EH (cell line): ENCODE data around the gene KLHDC8B.

Source experiments
- DNase-seq: peaks from one replicate; pipeline ENCODE4 v3.0.0-alpha.2; 2015; ENCODE audit warnings: low read depth

KLHDC8B gene

DNA sequence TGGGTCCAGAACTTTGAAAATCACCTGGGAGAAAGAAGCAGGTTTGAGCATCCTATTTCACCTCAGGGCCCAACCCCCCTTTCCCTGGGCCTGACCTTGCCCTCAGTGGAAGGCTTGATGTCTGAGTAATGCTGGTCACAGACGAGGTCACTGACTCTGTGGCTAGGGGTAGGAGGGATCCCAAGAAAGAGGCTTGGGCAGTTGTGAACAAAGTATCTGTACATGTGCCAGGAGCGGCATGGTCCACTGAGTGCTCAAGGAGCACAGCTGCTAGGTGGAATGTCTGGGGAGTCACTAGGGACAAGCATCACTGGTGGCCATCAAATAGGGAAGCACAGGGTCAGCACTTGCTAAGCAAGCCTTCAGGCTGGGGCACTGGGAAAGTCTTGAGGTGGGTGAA lies 12.6 kb upstream of the KLHDC8B start:
- DNase-seq: no peak

DNA sequence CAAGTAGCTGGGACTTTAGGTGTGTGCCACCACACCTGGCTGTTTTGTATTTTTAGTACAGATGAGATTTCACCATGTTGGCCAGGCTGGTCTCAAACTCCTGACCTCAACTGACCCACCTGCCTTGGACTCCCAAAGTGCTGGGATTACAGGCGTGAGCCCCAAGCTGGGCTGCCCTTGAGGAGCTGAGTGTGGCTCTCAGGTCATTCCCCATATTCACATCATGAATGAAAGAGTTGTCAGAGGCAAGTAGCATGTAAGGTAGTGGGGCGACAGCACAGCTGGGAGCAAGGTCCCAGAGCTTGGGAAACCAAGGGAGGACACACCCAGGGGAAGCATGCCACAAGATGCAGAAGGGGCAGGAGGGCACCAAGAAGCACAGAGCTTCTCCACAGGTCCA lies 10.2 kb upstream of the KLHDC8B start:
- DNase-seq: no peak

DNA sequence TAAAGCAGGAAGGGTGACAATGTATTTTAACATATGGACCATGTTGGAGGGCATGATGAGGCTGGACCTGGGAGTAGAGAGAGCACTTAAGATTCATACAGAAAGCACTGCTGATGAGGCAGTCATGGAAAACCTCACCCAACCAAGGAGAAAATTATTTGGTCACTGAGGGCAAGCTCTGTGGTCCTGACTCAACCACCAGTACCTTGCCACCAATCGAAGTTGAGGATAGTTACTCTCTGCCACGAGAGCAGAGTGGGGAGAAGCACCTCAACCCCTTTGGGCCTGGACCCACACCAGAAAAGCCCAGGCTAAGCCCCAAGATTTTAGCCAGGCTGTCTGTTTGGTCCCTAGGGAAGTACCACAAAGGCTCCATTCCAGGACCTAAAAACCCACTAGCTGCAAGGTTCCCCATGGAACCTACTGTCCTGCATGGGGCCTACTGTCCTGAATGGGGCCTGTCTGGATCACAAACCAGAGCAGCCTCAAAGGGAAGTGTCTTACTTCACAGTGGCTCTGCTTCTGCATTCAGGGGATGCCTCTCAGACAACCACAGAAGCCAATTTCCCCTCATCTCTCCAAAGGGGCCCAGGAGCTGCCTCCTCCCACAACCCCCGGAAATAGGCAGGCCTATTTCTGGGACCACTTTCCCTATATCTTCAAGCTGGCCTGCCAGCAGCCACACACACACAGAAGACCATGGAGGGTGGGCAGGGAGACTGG lies 9.4 kb upstream of the KLHDC8B start:
- no peak for DNase-seq

DNA sequence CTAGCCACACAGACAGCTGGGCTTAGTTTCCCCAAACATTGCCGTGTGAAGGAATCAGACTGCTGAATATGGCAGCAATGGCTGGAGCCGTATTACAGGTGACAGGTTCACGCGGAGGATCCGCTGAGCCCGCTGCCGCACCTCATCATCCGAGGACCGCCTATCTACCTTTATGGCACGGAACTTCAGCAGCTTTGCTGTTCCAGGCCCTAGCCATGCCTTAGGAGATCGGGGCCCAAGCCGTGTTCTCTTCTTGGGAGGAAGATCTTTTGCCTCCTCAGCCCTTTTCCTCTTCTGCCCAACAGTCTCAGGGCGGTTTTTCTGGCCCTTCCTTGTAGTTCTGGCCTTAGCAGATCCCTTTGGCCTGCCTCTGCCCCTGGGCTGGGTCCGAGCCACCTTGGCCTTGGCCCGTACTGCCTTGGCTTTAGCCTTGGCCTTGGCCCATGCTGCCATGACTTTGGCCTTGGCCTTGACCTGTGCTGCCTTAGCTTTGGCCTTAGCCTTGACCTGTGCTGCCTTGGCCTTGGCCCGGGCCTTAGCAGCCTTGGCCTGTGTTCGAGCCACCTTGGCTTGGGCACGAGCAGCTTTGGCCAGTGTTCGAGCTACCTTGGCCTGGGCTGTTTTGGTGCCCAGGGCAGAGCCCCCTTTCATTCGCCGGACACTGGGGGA lies 8.5 kb upstream of the KLHDC8B start:
- no peak for DNase-seq

DNA sequence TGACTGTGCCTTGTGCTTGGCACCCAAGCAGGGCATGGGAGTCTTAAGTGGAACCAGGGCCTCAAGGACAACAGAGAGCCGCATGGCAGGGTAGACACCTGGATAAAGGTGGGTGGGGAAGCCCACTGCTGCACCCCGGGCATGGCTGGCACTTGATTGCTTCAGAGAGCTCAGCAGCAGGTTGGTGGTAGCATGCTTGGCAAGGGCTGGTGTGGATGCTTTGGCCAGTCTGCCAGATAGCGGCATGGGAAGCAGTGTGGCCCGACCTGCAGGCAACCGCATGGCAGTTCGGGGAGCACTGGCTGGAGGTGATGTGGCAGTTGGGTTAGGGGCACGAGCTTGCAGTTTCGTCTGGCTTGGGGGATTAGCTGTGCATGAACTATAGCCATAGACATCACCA lies 7.8 kb upstream of the KLHDC8B start:
- no peak for DNase-seq

DNA sequence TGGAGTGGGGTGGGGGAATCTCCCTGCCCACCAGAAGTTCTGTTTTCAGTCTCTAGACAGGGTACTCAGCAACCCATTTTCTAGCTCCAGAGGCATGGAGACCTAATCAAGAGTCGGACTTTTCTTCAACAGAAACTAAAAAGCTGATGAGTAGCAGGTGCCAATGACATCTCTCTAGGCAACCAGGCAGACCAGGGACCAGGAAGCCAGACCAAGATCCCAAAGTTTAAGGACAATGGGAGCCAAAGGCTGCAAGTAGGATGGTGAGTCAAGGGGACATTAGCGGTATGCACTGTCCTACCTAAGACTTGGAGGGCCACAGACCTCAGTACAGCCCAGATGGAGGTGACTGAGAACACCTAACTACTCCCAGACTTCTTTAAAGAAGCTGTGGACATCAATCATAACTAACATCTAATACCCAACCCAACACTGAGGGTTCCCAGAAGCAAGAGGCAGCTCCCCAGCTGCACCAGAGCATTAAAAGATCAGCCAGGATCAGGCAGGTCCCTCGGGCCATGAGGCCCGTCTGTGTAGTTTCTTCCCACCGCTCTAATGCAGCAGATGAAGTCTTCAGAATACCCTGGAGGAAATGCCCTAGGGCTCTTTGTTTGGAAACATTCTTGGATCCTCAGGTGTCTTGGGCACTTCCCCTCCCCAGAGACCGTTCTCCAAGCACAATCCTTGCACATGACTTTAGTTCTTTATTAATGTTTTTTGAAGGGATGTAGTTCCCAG lies 6.2 kb upstream of the KLHDC8B start:
- peak; percentile 11 for DNase-seq

DNA sequence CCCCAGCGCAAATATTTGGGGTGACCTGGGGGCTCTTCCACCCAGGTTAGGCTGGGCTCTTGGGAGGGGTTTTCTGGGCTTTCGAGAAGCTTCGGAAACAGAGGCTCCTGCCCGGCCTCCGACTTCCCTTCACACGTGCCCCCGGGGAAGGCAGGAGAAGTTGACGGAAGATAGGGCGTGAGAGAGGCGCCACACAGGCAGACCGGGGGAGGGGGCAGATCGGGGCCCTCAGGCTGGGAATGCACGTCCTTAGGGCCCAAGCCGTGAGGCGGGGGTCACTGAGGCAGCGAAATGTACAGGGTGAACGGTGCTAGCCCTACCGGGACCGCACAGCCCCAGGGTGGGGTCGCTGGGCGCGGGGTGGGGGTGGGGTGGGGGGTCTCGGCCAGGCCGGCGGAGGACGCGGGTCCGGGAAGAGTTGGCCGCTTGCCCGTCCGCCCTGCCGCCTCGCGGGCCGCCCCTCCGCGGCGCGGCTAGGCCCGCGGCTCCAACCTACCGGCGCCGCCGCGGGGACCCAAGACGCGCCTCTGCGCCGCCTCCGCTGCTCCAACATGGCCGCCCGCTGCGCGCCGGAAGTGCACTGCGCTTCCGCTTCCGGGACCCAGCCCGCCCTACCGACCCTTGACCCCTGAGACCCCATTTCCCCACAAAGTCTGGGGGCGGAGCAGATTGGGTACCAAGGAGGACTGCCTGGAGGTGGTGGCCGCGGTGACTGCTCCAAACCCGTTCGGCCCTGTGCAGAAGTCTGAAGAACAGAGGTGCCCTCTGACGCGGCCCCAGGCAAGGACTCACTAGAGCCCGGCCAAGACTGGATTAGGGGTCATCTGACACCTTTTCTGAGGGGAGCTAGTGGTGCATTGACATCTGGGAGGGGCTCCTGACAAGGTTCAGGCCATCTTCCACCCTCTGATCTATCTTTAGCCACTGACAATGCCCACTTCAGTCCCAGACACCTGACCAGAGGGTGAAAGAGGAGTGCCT lies 5.3 kb upstream of the KLHDC8B start, which contains the start of gene CCDC71:
Gene CCDC71, minus strand, starts transcription at position 561 of the 981 bp plus-strand sequence. CDS start 2,123 bp downstream, outside the sequence.
- DNase-seq: peak; percentile 68

DNA sequence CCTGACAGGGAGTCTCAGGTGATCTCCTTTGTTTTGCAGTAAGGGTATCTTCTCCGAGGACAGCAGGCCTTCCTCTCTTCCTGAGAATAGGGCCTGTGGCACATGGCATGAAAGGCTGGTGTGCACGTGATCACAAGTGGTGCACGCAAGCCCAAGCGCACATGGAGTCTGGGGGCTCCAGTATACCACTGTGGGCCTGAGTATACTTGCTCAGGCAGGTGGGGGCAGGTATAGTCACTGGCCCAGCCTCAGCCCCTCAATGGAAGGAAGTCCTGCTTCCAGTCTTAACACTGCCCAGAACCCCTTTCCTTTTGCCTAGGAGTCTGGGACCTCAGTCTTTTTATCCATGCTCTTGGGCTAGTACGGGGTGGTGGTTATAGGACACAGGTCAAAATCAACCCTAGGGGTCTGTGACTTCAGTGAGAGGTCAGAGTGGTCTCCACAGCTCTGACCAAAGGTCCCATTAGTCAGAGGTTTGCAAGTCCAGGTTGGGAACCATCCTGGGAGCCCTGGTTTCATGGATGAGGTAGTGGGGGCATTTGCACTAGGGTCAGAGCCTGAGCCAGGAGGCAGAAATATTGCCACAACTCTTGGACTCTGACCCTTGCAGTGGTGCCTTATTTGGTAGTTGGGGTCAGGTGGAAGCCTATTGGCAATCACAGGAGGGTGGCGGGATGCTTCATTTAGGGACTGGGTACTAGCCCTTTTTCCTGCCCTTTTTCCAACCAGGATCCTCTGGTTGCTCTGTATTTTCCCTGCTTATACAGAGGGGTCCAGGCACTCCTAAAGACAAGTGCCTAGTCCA lies 4.4 kb upstream of the KLHDC8B start:
- no peak for DNase-seq

DNA sequence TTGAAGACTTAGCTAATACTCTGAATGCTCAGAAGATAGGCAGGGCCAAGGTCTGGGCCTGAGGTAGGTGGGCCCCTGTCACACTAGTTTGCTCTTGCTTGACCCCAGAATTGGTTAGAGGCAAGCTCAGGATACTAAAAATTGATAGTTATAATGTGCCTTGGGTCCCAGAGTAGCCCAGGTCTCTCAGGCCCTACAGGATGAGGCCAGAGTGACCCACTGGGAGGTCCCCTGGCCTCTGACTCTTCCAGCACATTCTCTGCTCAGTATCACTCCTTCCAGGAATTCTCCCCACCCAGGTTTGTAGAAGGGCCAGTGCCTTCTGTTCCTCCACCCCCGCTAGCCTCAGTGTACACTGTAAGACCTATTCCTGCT lies 667 bp upstream of the KLHDC8B start:
- no peak for DNase-seq

DNA sequence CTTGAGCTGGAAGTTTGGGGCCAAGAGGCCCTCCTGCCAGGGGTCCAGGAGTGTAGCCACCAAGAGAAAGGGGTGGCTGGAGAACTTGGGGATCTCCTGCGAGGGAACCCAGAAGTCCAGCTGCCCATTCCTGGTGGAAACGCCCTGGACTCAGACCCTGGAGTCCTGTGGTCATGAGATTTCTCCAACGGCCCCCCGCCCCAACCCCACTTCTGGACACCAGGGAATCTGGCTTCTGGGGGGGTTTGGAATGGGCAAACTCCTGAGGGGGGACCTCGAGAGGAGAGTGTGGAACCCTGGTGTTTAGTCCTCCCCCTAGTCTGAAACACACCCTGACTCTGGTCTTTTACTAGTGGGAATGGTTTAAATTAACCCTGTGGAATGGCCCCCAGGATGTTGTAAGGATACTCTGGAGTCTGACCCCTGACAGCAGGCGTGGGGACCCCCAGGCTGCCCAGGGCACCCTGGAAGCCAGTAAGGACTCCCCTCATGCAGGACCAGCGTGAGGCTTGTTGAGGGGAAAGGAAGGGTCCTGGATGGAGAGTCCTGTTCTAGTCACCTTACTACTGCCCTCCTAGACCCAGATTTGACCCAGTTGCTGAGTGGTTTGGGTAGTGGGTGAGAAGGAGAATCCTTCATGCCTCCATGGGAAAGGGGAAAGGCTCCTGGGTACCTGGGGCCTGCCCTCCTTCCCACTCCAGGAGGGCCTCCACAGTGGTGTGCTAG lies 540 bp downstream of the KLHDC8B start:
- DNase-seq: peak; percentile 6

DNA sequence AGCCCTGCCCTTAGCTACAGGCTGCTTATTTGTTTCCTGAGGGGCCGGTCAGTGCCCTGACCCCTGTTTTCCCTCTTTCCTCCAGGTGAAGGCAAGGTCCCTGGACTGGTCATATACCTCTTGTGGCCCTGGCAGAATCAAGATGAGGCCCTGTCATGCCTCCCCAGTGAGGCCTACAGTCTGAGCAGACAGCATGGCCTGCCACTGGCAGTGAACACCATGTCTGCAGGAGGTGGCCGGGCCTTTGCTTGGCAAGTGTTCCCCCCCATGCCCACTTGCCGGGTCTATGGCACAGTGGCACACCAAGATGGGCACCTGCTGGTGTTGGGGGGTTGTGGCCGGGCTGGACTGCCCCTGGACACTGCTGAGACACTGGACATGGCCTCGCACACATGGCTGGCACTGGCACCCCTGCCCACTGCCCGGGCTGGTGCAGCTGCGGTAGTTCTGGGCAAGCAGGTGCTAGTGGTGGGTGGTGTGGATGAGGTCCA lies 1.2 kb downstream of the KLHDC8B start:
- no peak for DNase-seq

DNA sequence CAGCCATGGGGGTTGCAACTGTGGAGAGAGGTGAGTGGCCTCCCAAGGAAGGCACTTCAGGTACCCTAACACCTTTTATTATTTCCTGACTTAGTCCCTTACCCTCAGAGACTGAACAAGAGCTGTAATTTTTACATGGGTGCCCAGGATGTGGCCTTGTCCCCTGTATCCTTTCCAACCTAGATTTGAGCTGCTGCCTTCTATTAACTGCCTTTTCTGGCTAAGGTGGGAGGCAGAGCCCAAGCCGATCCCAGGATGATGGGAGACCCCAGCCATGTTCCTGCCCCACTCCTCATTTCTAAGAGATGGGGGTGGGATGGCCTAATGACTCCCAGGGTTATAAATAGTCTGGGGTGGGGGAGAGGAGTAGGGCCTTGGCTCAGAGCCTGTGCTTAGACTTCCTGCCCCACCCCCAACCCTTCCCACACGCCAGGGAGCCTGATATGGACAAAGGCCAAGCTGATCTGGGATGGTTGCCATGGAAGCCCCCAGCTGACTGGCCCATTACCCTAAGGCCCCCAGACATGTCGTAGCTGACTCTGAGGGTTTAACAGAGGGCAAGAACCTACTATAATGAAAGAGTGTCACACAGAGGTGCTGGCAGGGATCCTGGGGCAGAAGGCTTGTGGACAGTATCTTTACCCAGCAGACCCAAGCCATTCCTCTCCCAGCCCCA lies 1.9 kb downstream of the KLHDC8B start:
- DNase-seq: peak; percentile 66

DNA sequence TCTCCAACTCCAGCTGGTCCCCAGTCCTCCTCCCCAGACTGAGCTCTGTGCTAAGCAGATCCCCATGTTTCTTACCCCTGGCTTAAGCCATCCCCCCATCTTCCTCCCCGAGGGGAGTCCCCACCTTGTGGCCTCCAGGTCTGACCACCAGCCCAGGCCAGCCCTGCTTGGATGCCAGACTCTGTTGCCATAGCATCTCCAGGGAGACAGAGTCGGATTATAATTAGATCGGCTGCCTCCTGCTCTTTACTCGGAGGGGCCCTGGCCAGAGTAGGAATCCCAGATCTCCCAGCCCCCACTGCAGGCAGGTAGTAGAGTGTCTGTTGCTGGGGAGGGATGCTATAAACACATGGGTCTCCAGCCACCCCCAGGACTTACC lies 2.4 kb downstream of the KLHDC8B start:
- DNase-seq: no peak

DNA sequence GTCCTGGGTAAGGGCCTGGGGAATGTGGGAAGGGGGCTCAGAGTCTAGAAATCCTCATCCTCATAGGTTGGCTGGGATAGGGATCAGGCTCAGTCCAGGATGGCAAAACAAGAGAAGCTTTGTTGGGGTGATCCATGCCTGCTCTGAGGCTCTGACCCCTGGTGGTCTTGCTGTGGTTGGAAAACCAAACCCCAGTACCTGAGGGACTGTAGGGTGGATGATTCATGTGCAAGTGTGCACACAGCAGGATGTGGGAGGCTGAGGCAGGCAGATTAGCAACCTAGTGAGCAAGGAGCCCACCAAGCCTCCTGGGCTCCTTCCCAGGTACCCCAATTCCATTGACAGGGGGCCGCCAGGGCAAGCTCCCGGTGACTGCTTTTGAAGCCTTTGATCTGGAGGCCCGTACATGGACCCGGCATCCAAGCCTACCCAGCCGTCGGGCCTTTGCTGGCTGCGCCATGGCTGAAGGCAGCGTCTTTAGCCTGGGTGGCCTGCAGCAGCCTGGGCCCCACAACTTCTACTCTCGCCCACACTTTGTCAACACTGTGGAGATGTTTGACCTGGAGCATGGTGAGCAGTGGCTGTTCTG lies 3.1 kb downstream of the KLHDC8B start:
- no peak for DNase-seq

DNA sequence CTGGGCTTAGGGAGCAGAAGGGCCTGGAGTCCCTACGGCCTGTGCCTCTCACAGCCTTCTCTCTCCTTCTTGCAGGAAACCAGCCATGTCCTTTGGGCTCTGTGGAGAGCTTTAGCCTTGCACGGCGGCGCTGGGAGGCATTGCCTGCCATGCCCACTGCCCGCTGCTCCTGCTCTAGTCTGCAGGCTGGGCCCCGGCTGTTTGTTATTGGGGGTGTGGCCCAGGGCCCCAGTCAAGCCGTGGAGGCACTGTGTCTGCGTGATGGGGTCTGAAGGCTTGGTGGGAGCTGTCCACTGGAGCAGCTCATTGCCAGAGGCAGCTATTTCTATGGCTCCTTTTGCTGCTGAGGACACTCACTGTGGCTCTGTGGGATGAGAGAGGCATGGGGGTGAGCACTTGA lies 4.1 kb downstream of the KLHDC8B start:
- DNase-seq: no peak

DNA sequence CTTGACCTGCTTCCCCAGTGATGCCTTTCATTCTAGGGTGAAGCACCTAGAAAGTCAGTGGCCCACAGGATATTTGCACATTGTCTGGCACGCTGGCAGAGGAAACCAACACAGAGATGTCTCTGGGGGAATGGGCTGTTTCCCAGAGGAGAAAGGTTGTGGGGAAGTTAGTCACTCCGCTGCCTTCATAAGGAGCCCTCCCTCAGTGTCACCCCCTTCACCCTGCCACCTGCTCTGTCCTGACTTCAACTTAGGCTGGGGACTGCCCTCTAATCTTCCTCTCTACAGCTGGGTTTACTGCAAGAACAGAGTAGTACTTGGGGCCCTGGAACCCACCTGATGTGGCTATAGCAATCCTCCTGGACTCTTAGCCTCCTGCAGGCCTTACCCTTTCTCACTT lies 5.7 kb downstream of the KLHDC8B start:
- no peak for DNase-seq

DNA sequence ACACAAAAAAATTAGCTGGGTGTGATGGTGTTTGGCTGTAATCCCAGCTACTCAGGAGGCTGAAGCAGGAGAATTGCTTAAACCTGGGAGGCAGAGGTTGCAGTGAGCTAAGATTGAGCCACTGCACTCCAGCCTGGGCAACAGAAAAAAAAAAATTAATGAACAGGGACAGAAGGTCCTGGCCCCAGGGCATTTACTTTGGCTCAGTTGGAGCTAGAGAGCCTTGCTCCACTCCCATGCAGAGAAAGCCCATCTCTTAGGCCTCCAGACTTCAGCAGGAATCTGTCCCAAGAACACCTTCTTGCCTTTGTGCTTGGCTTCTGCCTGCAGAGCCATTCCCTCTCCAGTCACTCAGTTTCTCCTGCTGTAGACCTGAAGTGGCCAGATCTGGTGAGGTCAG lies 8.7 kb downstream of the KLHDC8B start:
- DNase-seq: peak; percentile 15

DNA sequence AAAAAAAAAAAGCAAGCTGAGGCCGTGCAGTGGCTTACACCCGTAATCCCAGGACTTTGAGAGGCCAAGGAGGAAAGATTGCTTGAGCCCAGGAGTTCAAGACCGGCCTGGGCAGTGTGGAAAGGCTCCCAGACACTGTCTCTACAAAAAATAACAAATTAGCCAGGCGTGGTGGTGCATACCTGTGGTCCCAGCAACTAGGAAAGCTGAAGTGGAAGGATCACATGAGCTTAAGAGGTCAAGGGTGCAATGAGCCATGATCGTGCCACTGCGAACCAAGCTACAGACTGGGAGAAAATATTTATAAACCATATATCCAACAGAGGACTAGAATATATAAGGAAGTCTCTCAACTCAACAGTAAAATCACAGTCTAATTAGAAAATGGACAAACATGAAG lies 10.0 kb downstream of the KLHDC8B start:
- DNase-seq: no peak

DNA sequence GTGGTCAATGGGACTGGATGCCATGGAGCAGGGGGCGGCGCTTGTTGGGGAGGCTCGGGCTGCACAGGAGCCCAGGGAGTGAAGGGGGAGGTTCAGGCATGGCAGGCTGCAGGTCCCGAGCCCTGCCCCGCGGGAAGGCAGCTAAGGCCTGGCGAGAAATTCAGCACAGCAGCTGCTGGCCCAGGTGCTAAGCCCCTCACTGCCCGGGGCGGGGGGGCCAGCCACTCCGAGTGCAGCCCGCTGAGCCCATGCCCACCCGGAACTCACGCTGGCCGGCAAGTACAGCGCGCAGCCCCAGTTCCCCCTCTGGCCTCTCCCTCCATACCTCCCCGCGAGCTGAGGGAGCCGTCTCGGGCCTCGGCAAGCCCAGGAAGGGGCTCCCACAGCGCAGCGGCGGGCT lies 11.3 kb downstream of the KLHDC8B start:
- DNase-seq: no peak
